HG03354 (cell line): ENCODE data around the gene PHF13.
"Not testable (repeated sequence)": the region's sequence is repeated elsewhere in the genome, so short reads cannot be mapped to it uniquely, and the experiment has no call there.

Experiments
- ATAC-seq: cut with Tn5 transposase; IDR thresholded peaks from one replicate; pipeline ENCODE4 v1.9.1; 2021; ENCODE audit warnings: mild to moderate bottlenecking; ENCODE audit not compliant: unreplicated experiment, poor library complexity, severe bottlenecking

PHF13 gene

GRCh38 chr1:6648556-6648955 lies 35.0 kb downstream of the PHF13 start:
- ATAC-seq, result no peak

- no peak for ATAC-seq
Observed at GRCh38 chr1:6651909-6652308, 38.4 kb downstream of the PHF13 start.

- no peak for ATAC-seq
Observed at GRCh38 chr1:6652986-6653385, 39.5 kb downstream of the PHF13 start.

DNA sequence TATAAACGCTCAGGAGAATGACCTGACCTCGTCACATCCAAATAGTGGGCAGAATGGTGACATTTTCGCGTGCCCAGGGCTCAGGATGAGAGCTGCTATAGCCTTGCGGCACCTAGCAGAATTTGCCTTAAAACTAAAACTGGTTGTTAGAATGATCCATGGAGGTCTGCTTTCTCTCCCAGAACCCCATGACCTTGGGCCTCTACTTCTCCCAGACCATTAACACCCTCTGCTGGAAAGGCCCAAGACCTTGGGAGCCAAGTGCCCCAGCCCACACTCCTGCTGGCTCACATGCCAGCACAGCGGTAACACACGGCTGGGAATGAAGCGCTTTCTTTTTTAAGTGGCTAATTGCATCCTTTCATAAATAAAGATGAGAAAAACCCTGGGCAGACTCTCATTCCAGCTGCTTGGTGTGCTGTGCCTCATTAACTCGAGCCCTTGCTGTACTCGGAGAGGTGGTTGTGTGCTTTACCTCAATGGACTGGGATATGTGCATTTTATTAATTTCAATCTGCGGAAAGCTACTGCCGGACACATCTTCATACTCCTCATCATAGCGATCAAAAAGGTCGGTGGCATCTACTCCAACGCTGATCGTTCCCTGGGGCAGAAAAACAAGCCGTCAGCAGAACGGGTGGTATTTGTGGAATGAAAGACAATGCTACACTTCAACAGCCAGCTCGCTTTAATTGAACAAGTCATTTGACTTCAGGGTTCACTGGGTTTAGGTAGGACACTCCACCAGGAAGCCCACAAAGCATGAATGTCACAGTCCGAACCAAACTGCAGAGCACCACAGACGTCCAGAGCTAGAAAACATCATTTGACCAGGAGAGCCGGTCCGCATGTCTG lies 40.1 kb downstream of the PHF13 start:
- ATAC-seq, result no peak

GRCh38 chr1:6657138-6657537 lies 43.6 kb downstream of the PHF13 start:
- ATAC-seq, result no peak

- ATAC-seq, result no peak
Observed at GRCh38 chr1:6658359-6659060, 45.0 kb downstream of the PHF13 start.

DNA sequence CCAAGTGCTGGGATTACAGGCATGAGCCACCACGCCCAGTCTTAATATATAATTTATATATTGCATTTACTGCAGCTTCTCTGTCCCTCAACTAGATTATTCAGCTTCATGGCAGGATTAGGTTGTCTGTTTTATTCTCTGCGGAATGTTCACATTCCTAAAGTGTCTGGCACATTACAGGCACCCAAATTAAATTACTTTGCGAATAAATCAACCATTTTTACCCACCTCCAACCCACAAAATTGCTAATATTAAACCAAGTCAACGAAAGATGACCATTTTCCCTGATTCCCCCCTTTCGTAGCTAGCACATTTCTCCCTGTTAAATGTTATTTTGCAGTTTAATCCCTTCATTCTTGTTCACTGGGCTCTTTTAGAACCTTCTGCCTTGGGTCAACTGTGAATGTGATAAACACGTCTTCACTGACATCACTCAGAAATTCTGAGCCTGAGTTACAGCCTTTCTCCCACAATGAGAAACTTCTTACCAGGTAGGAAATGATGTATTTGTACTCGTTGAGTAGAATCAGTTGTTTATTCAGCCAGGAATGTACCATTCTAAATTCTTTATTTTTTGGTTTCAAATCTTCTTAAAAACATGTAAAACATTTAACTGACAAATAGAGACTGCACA lies 47.0 kb downstream of the PHF13 start:
- no peak for ATAC-seq

GRCh38 chr1:6662468-6662867 lies 48.9 kb downstream of the PHF13 start:
- not testable (repeated sequence) for ATAC-seq

DNA sequence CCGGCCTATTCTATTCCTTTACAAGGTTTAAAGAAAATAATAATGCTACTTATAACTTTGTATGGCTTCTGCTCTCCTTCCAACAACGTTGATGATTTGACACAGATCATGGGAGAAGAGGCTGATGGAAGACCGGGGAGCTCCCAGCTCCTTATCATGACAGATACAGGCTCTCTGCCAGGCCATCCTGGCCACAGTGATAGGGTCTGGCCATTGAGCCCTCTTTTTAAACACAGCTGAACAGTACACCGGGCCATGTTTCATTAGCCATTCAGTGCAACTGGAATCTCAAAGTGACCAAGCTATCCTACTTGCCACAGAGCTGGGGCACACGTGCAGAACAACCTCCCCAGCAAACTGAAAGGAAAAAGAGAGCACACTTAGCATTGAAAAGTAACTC lies 53.2 kb downstream of the PHF13 start:
- no peak for ATAC-seq

- ATAC-seq, result no peak
Observed at GRCh38 chr1:6667139-6667538, 53.6 kb downstream of the PHF13 start.

- no peak for ATAC-seq
Observed at GRCh38 chr1:6668503-6668902, 55.0 kb downstream of the PHF13 start.

GRCh38 chr1:6672558-6672957 lies 59.0 kb downstream of the PHF13 start:
- ATAC-seq, result no peak
